GM12878 (cell line): ENCODE data around the gene CHD1L. TPM values are rescaled to one million over a fixed set of nuclear protein-coding genes. Genes with fewer than 3 reads are reported as not detected.

Experiments
- ATAC-seq: fragments of 200-7000 bp; cut with Tn5 transposase; 3 replicates; pipeline ENCODE4 v1.9.1; 2020; ENCODE audit warnings: mild to moderate bottlenecking, moderate library complexity
- BruUV-seq: library from RNA; stranded (reverse); fragments of 400-500 nt; replicated peaks from 2 replicates; lab custom pipeline; 2021; lab: Mats Ljungman, UMichigan
- CTCF ChIA-PET: fragments of 300-600 bp; sonication (Branson Sonifier 250); formaldehyde crosslinking; extraction: SDS; loops from one replicate; lab custom pipeline; 2021; ENCODE audit warnings: inconsistent platforms; lab: Yijun Ruan, JAX
- POLR2A ChIA-PET: fragments of 350-600 bp; formaldehyde crosslinking; extraction: SDS; loops from one replicate; lab custom pipeline; 2021; ENCODE audit warnings: inconsistent platforms; lab: Charles Lee
- RAD21 ChIA-PET: fragments of 300-600 bp; sonication (Branson Sonifier 250); formaldehyde crosslinking; loops from one replicate; lab custom pipeline; 2023; ENCODE audit warnings: antibody characterized with exemption; ENCODE audit not compliant: unreplicated experiment; lab: Charles Lee
- SMC1A ChIA-PET: fragments of 300-600 bp; sonication (Branson Sonifier 250); formaldehyde crosslinking; loops from one replicate; lab custom pipeline; 2023; ENCODE audit not compliant: unreplicated experiment, uncharacterized antibody; lab: Charles Lee
- DNase-seq: peaks from one replicate; pipeline ENCODE4 v3.0.0-alpha.2; 2011; ENCODE audit warnings: low read depth, low spot score
- FAIRE-seq: peaks from 3 replicates; lab custom pipeline; 2011; peaks lifted over from hg19 to GRCh38; lab: Jason Lieb, UNC
- H2AFZ ChIP-seq: 2 replicates; pipeline ENCODE4 v1.6.0; 2011; ENCODE audit warnings: low read depth, low read length, control low read depth; ENCODE audit not compliant: control insufficient read depth
- H3K27ac ChIP-seq: 2 replicates; pipeline ENCODE4 v1.5.1; 2011; ENCODE audit warnings: control low read depth; ENCODE audit not compliant: control insufficient read depth, insufficient read depth
- H3K27me3 ChIP-seq, 2 experiments: replicated peaks in 1 of 2; 2 replicates each; pipeline versions ENCODE4 v1.6.0 to v1.6.1; 2011; ENCODE audit warnings: low read length in 1 of 2; ENCODE audit not compliant: control insufficient read depth in 2 of 2, insufficient read depth in 2 of 2
- H3K36me3 ChIP-seq, 2 experiments: 2 replicates each; pipeline ENCODE4 v1.5.1; 2011; ENCODE audit warnings: low read length in 1 of 2; ENCODE audit not compliant: control insufficient read depth in 2 of 2, insufficient read depth in 2 of 2
- H3K4me1 ChIP-seq: 2 replicates; pipeline ENCODE4 v1.6.1; 2011; ENCODE audit warnings: mild to moderate bottlenecking, low read length, moderate library complexity, mixed read lengths; ENCODE audit not compliant: control insufficient read depth, insufficient read depth
- H3K4me2 ChIP-seq: 2 replicates; pipeline ENCODE4 v1.6.0; 2011; ENCODE audit warnings: control low read depth; ENCODE audit not compliant: control insufficient read depth, insufficient read depth
- H3K4me3 ChIP-seq: fragments of 200-600 bp; sonication (generic); 2 replicates; pipeline ENCODE4 v1.5.1; 2016
- H3K79me2 ChIP-seq: 2 replicates; pipeline ENCODE4 v1.6.0; 2011; ENCODE audit warnings: low read length; ENCODE audit not compliant: control insufficient read depth, insufficient read depth
- H3K9ac ChIP-seq: 2 replicates; pipeline ENCODE4 v1.8.0; 2011; ENCODE audit warnings: low read length, control low read depth, mixed read lengths; ENCODE audit not compliant: control insufficient read depth, insufficient read depth
- H3K9me3 ChIP-seq: replicated peaks from 3 replicates; pipeline ENCODE4 v1.5.1; 2011; ENCODE audit warnings: mild to moderate bottlenecking, low read length; ENCODE audit not compliant: control insufficient read depth, insufficient read depth
- H4K20me1 ChIP-seq: 2 replicates; pipeline ENCODE4 v1.6.0; 2011; ENCODE audit not compliant: control insufficient read depth, insufficient read depth
- BCL11A ChIP-seq: IDR thresholded peaks from 2 replicates; pipeline ENCODE4 v1.6.1; 2011; ENCODE audit warnings: low read depth, low read length
- CBX5 ChIP-seq: sonication (generic); IDR thresholded peaks from 2 replicates; pipeline ENCODE4 v1.6.1; 2016; ENCODE audit warnings: low read depth, moderate library complexity, mild to moderate bottlenecking, inconsistent platforms
- DPF2 ChIP-seq: fragments of 450-650 bp; IDR thresholded peaks from 2 replicates; pipeline ENCODE4 v1.6.1; 2017; ENCODE audit warnings: mild to moderate bottlenecking
- E2F4 ChIP-seq: IDR thresholded peaks from 2 replicates; pipeline ENCODE4 v1.6.1; 2012; ENCODE audit warnings: low read depth, low read length, improper control_type of control experiment
- HDAC2 ChIP-seq: fragments of 200-600 bp; sonication (generic); IDR thresholded peaks from 2 replicates; pipeline ENCODE4 v1.6.1; 2017
- JUNB ChIP-seq: IDR thresholded peaks from 2 replicates; pipeline ENCODE4 v1.6.1; 2016; ENCODE audit warnings: antibody characterized with exemption, mild to moderate bottlenecking
- JUND ChIP-seq: IDR thresholded peaks from 2 replicates; pipeline ENCODE4 v1.6.1; 2012; ENCODE audit warnings: low read depth, mild to moderate bottlenecking, low read length, improper control_type of control experiment, moderate library complexity
- KAT2A ChIP-seq: conservative IDR thresholded peaks from 2 replicates; pipeline ENCODE4 v1.6.1; 2011; ENCODE audit warnings: low read depth, low read length; ENCODE audit not compliant: control insufficient read depth
- POU2F2 ChIP-seq: IDR thresholded peaks from 3 replicates; pipeline ENCODE4 v1.6.1; 2011; ENCODE audit warnings: low read depth, mild to moderate bottlenecking, low read length, borderline replicate concordance
- RAD21 ChIP-seq: IDR thresholded peaks from 2 replicates; pipeline ENCODE4 v1.6.1; 2011; ENCODE audit warnings: mild to moderate bottlenecking, low read depth, low read length, moderate library complexity; ENCODE audit not compliant: insufficient read depth
- SIX5 ChIP-seq: IDR thresholded peaks from 2 replicates; pipeline ENCODE4 v1.6.1; 2011; ENCODE audit warnings: mild to moderate bottlenecking, low read depth, low read length, moderate library complexity; ENCODE audit not compliant: severe bottlenecking
- SMC3 ChIP-seq: IDR thresholded peaks from 2 replicates; pipeline ENCODE4 v1.6.1; 2011; ENCODE audit warnings: low read length, improper control_type of control experiment, borderline replicate concordance
- WGBS: methylation state at CpG from one replicate; pipeline ENCODE4 v1.1.6; 2016; ENCODE audit warnings: low lambda C conversion rate; ENCODE audit not compliant: insufficient replicate concordance, insufficient coverage; ENCODE audit errors: missing lambda C conversion rate; 5-methylcytosine and 5-hydroxymethylcytosine counted together
- in situ Hi-C: fragments of 300-500 bp; cut with MboI; formaldehyde crosslinking; loops from 9 replicates; pipeline ENCODE4 v1.14.3; 2018; ENCODE audit warnings: mixed read lengths
- intact Hi-C: fragments of 100-400 bp; cut with micrococcal nuclease; formaldehyde crosslinking; loops from one replicate; pipeline ENCODE4 v1.14.2; 2022; ENCODE audit not compliant: unreplicated experiment
- polyA plus RNA-seq, 11 experiments: library from polyadenylated mRNA; depleted of rRNA in 4 of 11; unstranded in 6 of 11; stranded (reverse) in 5 of 11; fragments of >200 nt; fragmentation: Nextera tagmentation in 4 of 11; fragmentation: Illumina TruSeq in 1 of 11; extraction: Ambion mirVana in 4 of 11; extraction: Trizol in 1 of 11; gene quantifications; 1 replicate in 1 of 11; 2 replicates in 10 of 11; pipeline versions ENCODE4 v1.2.1 to v1.2.3, GENCODE V29; 2011 to 2016; ENCODE audit warnings: inconsistent platforms in 2 of 11, missing spikeins in 2 of 11, low read depth in 1 of 11
- total RNA-seq, 4 experiments: library from RNA; depleted of rRNA in 3 of 4; stranded (reverse); fragments of >200 nt in 3 of 4; fragmentation: Illumina TruSeq in 1 of 4; extraction: Trizol in 1 of 4; gene quantifications; 2 replicates each; pipeline versions ENCODE4 v1.2.1 to v1.2.3, GENCODE V29; 2013 to 2021

The CHD1L gene
- total and polyA plus RNA-seq, 10 of the 15 experiments (the other 5 are each of a cell fraction or from before 2014, with no cell fraction given) = 21.2 to 54.2 (median 44.5) TPM

- Histone ChIP-seq H3K79me2 (no peaks in the 10 kb centered on the region), H4K20me1 (no peaks in the 10 kb centered on the region), H3K27me3 (no peaks in the 10 kb centered on the region), H3K4me2 (no peak overlapping the region), H3K36me3 (no peaks in the 10 kb centered on the region), H3K27ac (no peak overlapping the region), H2AFZ (no peak overlapping the region), H3K9ac (no peak overlapping the region)
- 14% methylated on average over 4 of the region's 4 CpGs for WGBS
- no TSS peak for BruUV-seq
- ChIA-PET SMC1A (no interaction called here), CTCF (no interaction called here)
- in situ Hi-C loops = no loop called here
- FAIRE-seq = no peak
- DNase-seq = no peak
- intact Hi-C loops = no loop called here
- no peak for ATAC-seq
- TF ChIP-seq HDAC2 = no peak
- no peak for TF ChIP-seq SMC3
- TF ChIP-seq DPF2 = no peak
- TF ChIP-seq BCL11A = no peak
- TF ChIP-seq POU2F2 = no peak
- TF ChIP-seq E2F4 = no peak
- TF ChIP-seq RAD21 = no peak
- TF ChIP-seq CBX5 = no peak
- no peak for TF ChIP-seq SIX5
- TF ChIP-seq KAT2A = no peak
- TF ChIP-seq JUND = no peak
- no peak for TF ChIP-seq JUNB
- TF ChIP-seq, all 136 proteins: peak for 0
- ChIA-PET POLR2A (no interaction called here), RAD21 (interaction anchor here (1.1 kb wide), 1 partner anchor 53 kb away, joined by 3 read pairs; no protein-coding TSS in a partner anchor)
- no peaks in the 10 kb centered on the region for H3K4me1 ChIP-seq
- no peaks in the 10 kb centered on the region for H3K9me3 ChIP-seq
- no peak overlapping the region for H3K4me3 ChIP-seq
These were observed 94.7 kb downstream of the CHD1L start for GRCh38 chr1:147337040-147337630.
